Parathyroid adenoma (tissue), 2 donors: ENCODE data around the gene FUOM.

Experiments used
- H2AFZ ChIP-seq: fragments of 300-600 bp; sonication (generic); one replicate; pipeline ENCODE4 v1.7.0; 2017; ENCODE audit warnings: antibody characterized with exemption, mild to moderate bottlenecking
- H3K27ac ChIP-seq: fragments of 300-600 bp; sonication (generic); one replicate; pipeline ENCODE4 v1.7.0; 2017
- H3K27me3 ChIP-seq: fragments of 300-600 bp; sonication (generic); one replicate; pipeline ENCODE4 v1.7.0; 2017; ENCODE audit warnings: low read length; ENCODE audit not compliant: control insufficient read depth, insufficient read depth
- H3K36me3 ChIP-seq: fragments of 300-600 bp; sonication (generic); one replicate; pipeline ENCODE4 v1.7.0; 2017; ENCODE audit warnings: low read length; ENCODE audit not compliant: control insufficient read depth, insufficient read depth
- H3K4me1 ChIP-seq: fragments of 300-600 bp; sonication (generic); one replicate; pipeline ENCODE4 v1.7.0; 2017; ENCODE audit warnings: control low read depth
- H3K4me2 ChIP-seq: fragments of 300-600 bp; sonication (generic); one replicate; pipeline ENCODE4 v1.7.0; 2017; ENCODE audit warnings: low read length
- H3K4me3 ChIP-seq: fragments of 300-600 bp; sonication (generic); one replicate; pipeline ENCODE4 v1.7.0; 2017; ENCODE audit warnings: low read depth, low read length
- H3K79me2 ChIP-seq: fragments of 300-600 bp; sonication (generic); one replicate; pipeline ENCODE4 v1.7.0; 2017; ENCODE audit warnings: control low read depth
- H3K9ac ChIP-seq: fragments of 300-600 bp; sonication (generic); one replicate; pipeline ENCODE4 v1.7.0; 2017; ENCODE audit warnings: mild to moderate bottlenecking
- H3K9me3 ChIP-seq: fragments of 300-600 bp; sonication (generic); one replicate; pipeline ENCODE4 v1.7.0; 2017; ENCODE audit warnings: low read length; ENCODE audit not compliant: control insufficient read depth
- CTCF ChIP-seq: fragments of 300-600 bp; sonication (generic); IDR thresholded peaks from one replicate; pipeline ENCODE4 v1.7.0; 2017; ENCODE audit warnings: antibody characterized with exemption, mild to moderate bottlenecking
- donor health status: primary hyperparathyroidism.

Gene FUOM

GRCh38 chr10:133329491-133330202, 28.2 kb downstream of the FUOM start:
- Histone ChIP-seq H3K4me1 (peaks cover 4% of the 10 kb centered on the region), H3K4me2 (peak overlapping the region; percentile 62), H3K36me3 (no peaks in the 10 kb centered on the region), H3K4me3 (peak overlapping the region; percentile 38), H3K79me2 (no peaks in the 10 kb centered on the region), H3K9me3 (no peaks in the 10 kb centered on the region), H3K9ac (no peak overlapping the region), H2AFZ (peak overlapping the region; percentile 53), H3K27ac (no peak overlapping the region), H3K27me3 (no peaks in the 10 kb centered on the region)
- TF ChIP-seq CTCF, result peak; percentile 98

GRCh38 chr10:133328358-133329343, 29.2 kb downstream of the FUOM start:
- Histone ChIP-seq H3K27ac (no peak overlapping the region), H2AFZ (no peak overlapping the region), H3K9me3 (no peaks in the 10 kb centered on the region), H3K4me1 (peaks cover 4% of the 10 kb centered on the region), H3K27me3 (no peaks in the 10 kb centered on the region), H3K4me2 (no peak overlapping the region), H3K4me3 (no peak overlapping the region), H3K36me3 (no peaks in the 10 kb centered on the region), H3K9ac (no peak overlapping the region), H3K79me2 (no peaks in the 10 kb centered on the region)
- TF ChIP-seq CTCF, result no peak

GRCh38 chr10:133327651-133328357, 30.0 kb downstream of the FUOM start:
- Histone ChIP-seq H3K27me3 (no peaks in the 10 kb centered on the region), H2AFZ (no peak overlapping the region), H3K9me3 (no peaks in the 10 kb centered on the region), H3K4me2 (no peak overlapping the region), H3K79me2 (no peaks in the 10 kb centered on the region), H3K36me3 (no peaks in the 10 kb centered on the region), H3K9ac (no peak overlapping the region), H3K4me3 (no peak overlapping the region), H3K4me1 (peaks cover 4% of the 10 kb centered on the region), H3K27ac (no peak overlapping the region)
- TF ChIP-seq CTCF, result no peak

- H3K4me3 ChIP-seq, result no peak overlapping the region
- H3K36me3 ChIP-seq, result no peaks in the 10 kb centered on the region
- H3K27ac ChIP-seq, result no peak overlapping the region
- no peaks in the 10 kb centered on the region for H3K9me3 ChIP-seq
- H3K4me1 ChIP-seq, result peaks cover 4% of the 10 kb centered on the region
- no peak overlapping the region for H3K4me2 ChIP-seq
- TF ChIP-seq CTCF, result no peak
- no peak overlapping the region for H2AFZ ChIP-seq
- no peaks in the 10 kb centered on the region for H3K79me2 ChIP-seq
- no peak overlapping the region for H3K9ac ChIP-seq
- no peaks in the 10 kb centered on the region for H3K27me3 ChIP-seq
Observed at GRCh38 chr10:133326745-133327650, 30.8 kb downstream of the FUOM start.
